Choroid plexus epithelial cell (primary cell): ENCODE data around the gene TRIP12.
A peak's percentile ranks its signal among the peaks of the same experiment; 100 is the strongest.
"Not testable (repeated sequence)": the region's sequence is repeated elsewhere in the genome, so short reads cannot be mapped to it uniquely, and the experiment has no call there.

Experiments used
- DNase-seq: peaks from one replicate; pipeline ENCODE4 v3.0.0-alpha.2; 2010; ENCODE audit warnings: low read depth
- H3K4me3 ChIP-seq: 2 replicates; pipeline ENCODE4 v1.5.1; 2011; ENCODE audit warnings: low read depth, mild to moderate bottlenecking, control low read depth, low read length, moderate library complexity
- CTCF ChIP-seq: conservative IDR thresholded peaks from 2 replicates; pipeline ENCODE4 v1.5.1; 2011; ENCODE audit warnings: low read depth, mild to moderate bottlenecking, control low read depth, inconsistent platforms, low read length, moderate library complexity

TRIP12 gene

GRCh38 chr2:229905601-229906000 is 16.2 kb downstream of the TRIP12 start:
- H3K4me3 ChIP-seq = no peak overlapping the region
- no peak for DNase-seq
- no peak for TF ChIP-seq CTCF

- no peak overlapping the region for H3K4me3 ChIP-seq
- no peak for DNase-seq
- TF ChIP-seq CTCF = no peak
Observed at GRCh38 chr2:229903037-229903436, 18.8 kb downstream of the TRIP12 start.

- H3K4me3 ChIP-seq = no peak overlapping the region
- peak; percentile 67 for DNase-seq
- no peak for TF ChIP-seq CTCF
Observed at GRCh38 chr2:229901819-229902218, 20.0 kb downstream of the TRIP12 start.

- DNase-seq, H3K4me3 ChIP-seq: not testable (repeated sequence)
Observed at GRCh38 chr2:229900514-229900913, 21.3 kb downstream of the TRIP12 start.

- no peak overlapping the region for H3K4me3 ChIP-seq
- TF ChIP-seq CTCF = no peak
Observed at GRCh38 chr2:229900012-229900411, 21.8 kb downstream of the TRIP12 start.

GRCh38 chr2:229899604-229900003 is 22.2 kb downstream of the TRIP12 start:
- no peak for TF ChIP-seq CTCF
- no peak for DNase-seq
- no peak overlapping the region for H3K4me3 ChIP-seq

More at GRCh38 chr2:229900012-229900411, 21.8 kb downstream of the TRIP12 start:
- no peak for DNase-seq

- no peak overlapping the region for H3K4me3 ChIP-seq
- no peak for DNase-seq
- TF ChIP-seq CTCF = no peak
Observed at GRCh38 chr2:229896857-229897256, 25.0 kb downstream of the TRIP12 start.

- TF ChIP-seq CTCF = no peak
- DNase-seq = no peak
- H3K4me3 ChIP-seq = no peak overlapping the region
Observed at GRCh38 chr2:229889023-229889422, 32.8 kb downstream of the TRIP12 start.
